Measurements from ENCODE around the gene B3GALT6.
"Not testable (repeated sequence)": the region's sequence is repeated elsewhere in the genome, so short reads cannot be mapped to it uniquely, and the experiment has no call there.

Gene B3GALT6

GRCh38 chr1:1244192-1244811 lies 12.3 kb downstream of the B3GALT6 start:
- no peak for TF ChIP-seq MYC (IDR thresholded peaks at IDR 0.05; ENCODE audit: low read depth, low read length)
- no peak for TF ChIP-seq POLR2A (IDR thresholded peaks at IDR 0.05; ENCODE audit: extremely low read depth, insufficient read length)
- no peak for TF ChIP-seq MAX (IDR thresholded peaks at IDR 0.05; ENCODE audit: low read depth, low read length)
- no peak for TF ChIP-seq CTCF (IDR thresholded peaks at IDR 0.05; ENCODE audit: low read depth, low read length)
- no peak for DNase-seq (ENCODE audit: low read depth)
- H3K4me3 ChIP-seq (ENCODE audit: low read depth, low read length): no peak overlapping the region

- DNase-seq (ENCODE audit: low read depth): no peak
- no peak overlapping the region for H3K4me3 ChIP-seq (ENCODE audit: low read depth, low read length)
- TF ChIP-seq MYC (IDR thresholded peaks at IDR 0.05; ENCODE audit: low read depth, low read length) (no peak), POLR2A (IDR thresholded peaks at IDR 0.05; ENCODE audit: extremely low read depth, insufficient read length) (no peak), CTCF (IDR thresholded peaks at IDR 0.05; ENCODE audit: low read depth, low read length) (no peak), MAX (IDR thresholded peaks at IDR 0.05; ENCODE audit: low read depth, low read length) (no peak)
Measured at GRCh38 chr1:1245178-1245816, 13.3 kb downstream of the B3GALT6 start.

- DNase-seq (ENCODE audit: low read depth): no peak
- H3K4me3 ChIP-seq (ENCODE audit: low read depth, low read length): no peak overlapping the region
- no peak for TF ChIP-seq CTCF (IDR thresholded peaks at IDR 0.05; ENCODE audit: low read depth, low read length)
- no peak for TF ChIP-seq POLR2A (IDR thresholded peaks at IDR 0.05; ENCODE audit: extremely low read depth, insufficient read length)
- no peak for TF ChIP-seq MYC (IDR thresholded peaks at IDR 0.05; ENCODE audit: low read depth, low read length)
- no peak for TF ChIP-seq MAX (IDR thresholded peaks at IDR 0.05; ENCODE audit: low read depth, low read length)
Measured at GRCh38 chr1:1245817-1246576, 14.0 kb downstream of the B3GALT6 start.

- H3K4me3 ChIP-seq (ENCODE audit: low read depth, low read length): no peak within 1 kb of the TSS
- DNase-seq (ENCODE audit: low read depth): no peak
- TF ChIP-seq MAX (IDR thresholded peaks at IDR 0.05; ENCODE audit: low read depth, low read length): no peak
- TF ChIP-seq MYC (IDR thresholded peaks at IDR 0.05; ENCODE audit: low read depth, low read length): no peak
- no peak for TF ChIP-seq POLR2A (IDR thresholded peaks at IDR 0.05; ENCODE audit: extremely low read depth, insufficient read length)
- TF ChIP-seq CTCF (IDR thresholded peaks at IDR 0.05; ENCODE audit: low read depth, low read length): no peak
Measured at GRCh38 chr1:1246577-1247340, 14.7 kb downstream of the B3GALT6 start, which contains the start of gene C1QTNF12. Gene C1QTNF12, minus strand, starts transcription at chr1:1246722. Its CDS starts 32 bp downstream, at chr1:1246690.

- DNase-seq (ENCODE audit: low read depth): no peak
- H3K4me3 ChIP-seq (ENCODE audit: low read depth, low read length): no peak overlapping the region
- TF ChIP-seq CTCF (IDR thresholded peaks at IDR 0.05; ENCODE audit: low read depth, low read length): no peak
- no peak for TF ChIP-seq POLR2A (IDR thresholded peaks at IDR 0.05; ENCODE audit: extremely low read depth, insufficient read length)
- TF ChIP-seq MYC (IDR thresholded peaks at IDR 0.05; ENCODE audit: low read depth, low read length): no peak
- no peak for TF ChIP-seq MAX (IDR thresholded peaks at IDR 0.05; ENCODE audit: low read depth, low read length)
Measured at GRCh38 chr1:1247341-1247913, 15.4 kb downstream of the B3GALT6 start.

GRCh38 chr1:1248009-1248913 lies 16.2 kb downstream of the B3GALT6 start:
- H3K4me3 ChIP-seq (ENCODE audit: low read depth, low read length); DNase-seq (ENCODE audit: low read depth): not testable (repeated sequence)
